ENCODE results near the gene SACM1L.

The SACM1L gene

GRCh38 chr3:45776301-45776595, 87.1 kb downstream of the SACM1L start:
- no peak overlapping the region for H3K4me3 ChIP-seq (ENCODE audit: low read depth, low read length)
- DNase-seq (ENCODE audit: low read depth, low spot score): no peak
- in situ Hi-C loops (cut with HindIII; ENCODE audit: low sequenced_read_pairs): no loop called here
- no peak for TF ChIP-seq CTCF (IDR thresholded peaks at IDR 0.05; ENCODE audit: low read depth, low read length)

GRCh38 chr3:45776611-45777010, 87.4 kb downstream of the SACM1L start:
- DNase-seq (ENCODE audit: low read depth, low spot score): no peak

GRCh38 chr3:45777111-45777745, 88.0 kb downstream of the SACM1L start:
- in situ Hi-C loops (cut with HindIII; ENCODE audit: low sequenced_read_pairs): no loop called here
- no peak overlapping the region for H3K4me3 ChIP-seq (ENCODE audit: low read depth, low read length)
- DNase-seq (ENCODE audit: low read depth, low spot score): no peak
- TF ChIP-seq CTCF (IDR thresholded peaks at IDR 0.05; ENCODE audit: low read depth, low read length): no peak

More at GRCh38 chr3:45776611-45777010, 87.4 kb downstream of the SACM1L start:
- no peak for TF ChIP-seq CTCF (IDR thresholded peaks at IDR 0.05; ENCODE audit: low read depth, low read length)
- no peak overlapping the region for H3K4me3 ChIP-seq (ENCODE audit: low read depth, low read length)
- in situ Hi-C loops (cut with HindIII; ENCODE audit: low sequenced_read_pairs): no loop called here

GRCh38 chr3:45777746-45778386, 88.7 kb downstream of the SACM1L start:
- TF ChIP-seq CTCF (IDR thresholded peaks at IDR 0.05; ENCODE audit: low read depth, low read length): no peak
- no peak overlapping the region for H3K4me3 ChIP-seq (ENCODE audit: low read depth, low read length)
- in situ Hi-C loops (cut with HindIII; ENCODE audit: low sequenced_read_pairs): no loop called here
- no peak for DNase-seq (ENCODE audit: low read depth, low spot score)

GRCh38 chr3:45778761-45779201, 89.6 kb downstream of the SACM1L start:
- H3K4me3 ChIP-seq (ENCODE audit: low read depth, low read length): no peak overlapping the region
- in situ Hi-C loops (cut with HindIII; ENCODE audit: low sequenced_read_pairs): no loop called here
- no peak for DNase-seq (ENCODE audit: low read depth, low spot score)
- TF ChIP-seq CTCF (IDR thresholded peaks at IDR 0.05; ENCODE audit: low read depth, low read length): no peak

GRCh38 chr3:45779746-45780735, 90.8 kb downstream of the SACM1L start:
- in situ Hi-C loops (cut with HindIII; ENCODE audit: low sequenced_read_pairs): no loop called here
- no peak for DNase-seq (ENCODE audit: low read depth, low spot score)

More at GRCh38 chr3:45779746-45780735, 90.8 kb downstream of the SACM1L start:
- no peak overlapping the region for H3K4me3 ChIP-seq (ENCODE audit: low read depth, low read length)
- TF ChIP-seq CTCF (IDR thresholded peaks at IDR 0.05; ENCODE audit: low read depth, low read length): no peak

Measured in astrocyte of the spinal cord (primary cell).